Retina (tissue), 1 donor: ENCODE results near the gene CDH4.

Source experiments
- DNase-seq: peaks from one replicate; pipeline ENCODE4 v3.0.0-alpha.2; 2016

The CDH4 gene

DNA sequence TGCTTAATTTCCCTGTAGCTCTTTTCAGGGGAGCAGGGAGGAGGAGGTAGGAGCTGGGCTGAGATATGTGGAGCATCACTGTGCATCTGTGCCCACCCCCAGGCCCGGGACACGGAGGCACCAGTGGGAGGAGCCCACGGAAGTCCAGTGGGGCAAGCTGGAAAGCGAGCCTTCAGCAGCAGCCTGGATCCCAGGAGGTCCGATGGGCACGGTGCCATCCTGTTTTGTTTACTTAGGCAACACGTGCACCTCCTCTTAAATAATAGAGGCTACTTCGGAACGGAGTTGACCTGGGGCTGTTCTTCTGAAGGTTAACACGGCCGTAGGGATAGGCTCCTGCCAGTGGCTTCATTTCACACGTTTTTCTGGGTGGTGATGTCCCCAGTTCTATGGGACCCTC is 51.6 kb downstream of the CDH4 start:
- no peak for DNase-seq

DNA sequence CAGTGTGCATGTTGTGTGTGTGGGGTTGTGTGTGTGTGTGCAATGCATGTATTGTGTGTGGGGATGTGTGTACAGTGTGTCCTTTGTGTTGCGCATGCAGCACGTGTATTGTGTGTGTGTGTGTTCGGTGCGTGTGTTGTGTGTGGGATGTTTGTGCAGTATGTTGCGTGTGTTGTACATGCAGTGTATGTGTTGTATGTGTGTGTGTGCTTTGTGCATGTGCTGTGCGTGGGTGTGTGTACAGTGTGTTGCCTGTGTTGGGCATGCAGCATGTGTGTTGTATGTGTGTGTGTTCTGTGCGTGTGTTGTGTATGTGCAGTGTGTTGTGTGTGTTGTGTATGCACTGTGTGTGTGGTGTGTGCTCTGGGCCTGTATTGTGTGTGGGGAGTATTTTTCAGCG is 52.7 kb downstream of the CDH4 start:
- DNase-seq, result no peak

DNA sequence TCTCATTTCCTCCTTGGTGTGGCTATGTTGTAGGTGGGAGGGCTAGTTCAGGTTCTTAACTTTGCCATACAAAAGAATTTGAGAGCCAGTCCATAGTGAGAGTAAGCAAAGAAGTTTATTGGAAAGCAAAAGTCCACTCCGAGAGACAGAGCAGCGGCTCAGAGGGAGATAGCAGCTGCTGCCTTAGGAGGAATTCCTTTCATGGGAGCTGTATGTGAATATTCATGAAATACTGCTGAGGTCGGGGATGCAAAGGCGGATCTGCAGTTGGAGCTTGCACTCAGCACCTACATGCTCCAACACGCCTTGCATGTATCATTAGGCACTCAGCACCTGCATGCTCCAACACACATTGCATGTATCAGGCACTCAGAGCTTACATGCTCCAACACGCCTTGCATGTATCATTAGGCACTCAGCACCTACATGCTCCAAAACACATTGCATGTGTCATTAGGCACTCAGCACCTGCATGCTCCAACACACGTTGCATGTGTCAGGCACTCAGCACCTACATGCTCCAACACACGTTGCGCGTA is 54.9 kb downstream of the CDH4 start:
- DNase-seq, result no peak

DNA sequence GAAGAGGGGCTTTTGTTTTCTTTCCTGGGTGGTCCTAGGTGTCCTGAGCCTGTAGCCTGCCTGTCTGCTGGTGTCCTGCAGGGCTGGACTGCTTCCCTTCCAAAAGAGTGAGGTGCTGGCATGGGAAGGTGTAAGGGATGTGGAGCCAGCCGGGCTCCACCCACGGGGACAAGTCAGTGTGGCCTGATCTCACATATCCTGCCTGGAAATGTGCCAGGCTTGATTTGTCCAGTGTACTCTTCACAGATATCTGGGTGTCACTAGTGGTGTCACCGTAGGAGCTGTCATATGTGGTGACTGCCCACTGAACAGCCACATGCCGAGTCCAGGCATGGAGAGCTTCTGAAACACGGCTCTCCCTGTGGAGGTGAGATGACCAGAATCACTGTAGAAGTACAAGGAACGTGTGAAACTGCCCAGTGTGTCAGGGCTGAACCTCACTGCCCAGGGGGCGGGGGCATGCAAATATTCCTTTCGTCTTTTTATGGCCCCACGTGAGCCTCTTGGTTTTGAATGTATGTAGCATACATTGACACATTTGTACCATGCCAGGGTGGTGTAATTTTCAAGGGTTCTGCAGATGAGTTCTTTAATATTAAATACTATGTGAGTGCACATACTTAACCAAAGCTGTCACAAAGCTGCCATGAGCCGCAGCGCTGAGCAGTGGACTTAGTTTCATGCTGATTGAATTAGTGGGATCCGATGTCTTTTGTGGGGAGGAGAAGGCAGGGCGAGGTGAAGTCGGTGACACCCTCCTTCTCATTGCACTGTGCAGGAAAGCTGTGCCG is 55.8 kb downstream of the CDH4 start:
- DNase-seq, result no peak

DNA sequence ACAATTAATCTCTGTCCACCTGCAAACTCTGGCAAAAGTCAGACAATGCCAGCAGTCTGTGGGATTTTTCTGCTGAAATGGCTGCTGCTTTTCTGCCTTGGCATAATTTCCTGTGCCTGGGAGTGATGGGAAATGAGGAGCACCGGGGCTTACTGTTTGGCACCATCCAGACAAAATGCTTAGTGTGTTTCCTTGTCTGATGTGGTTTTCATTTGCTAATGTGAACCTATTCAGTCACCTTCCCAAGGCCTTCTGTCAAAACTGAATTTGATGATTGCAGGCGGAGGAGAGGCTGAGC is 56.4 kb downstream of the CDH4 start:
- DNase-seq, result no peak

DNA sequence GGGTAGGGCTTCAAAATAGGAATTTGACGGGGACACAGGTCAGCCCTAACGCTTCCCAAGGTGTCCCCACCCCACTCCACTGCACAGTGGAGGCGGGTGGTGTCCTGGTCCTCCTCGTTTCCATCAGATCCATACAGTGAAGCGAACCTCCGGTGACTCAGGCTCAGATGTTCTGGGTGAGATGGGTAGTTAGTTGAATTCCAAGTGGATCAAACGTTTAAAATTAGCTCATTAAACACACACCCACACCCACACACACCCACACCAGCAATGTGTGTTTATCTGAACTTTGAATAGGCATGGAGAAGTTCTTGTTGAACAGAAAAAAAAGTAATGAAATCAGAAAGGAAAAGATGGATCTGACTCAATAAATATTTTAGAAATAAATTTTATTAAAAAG is 58.9 kb downstream of the CDH4 start:
- no peak for DNase-seq

DNA sequence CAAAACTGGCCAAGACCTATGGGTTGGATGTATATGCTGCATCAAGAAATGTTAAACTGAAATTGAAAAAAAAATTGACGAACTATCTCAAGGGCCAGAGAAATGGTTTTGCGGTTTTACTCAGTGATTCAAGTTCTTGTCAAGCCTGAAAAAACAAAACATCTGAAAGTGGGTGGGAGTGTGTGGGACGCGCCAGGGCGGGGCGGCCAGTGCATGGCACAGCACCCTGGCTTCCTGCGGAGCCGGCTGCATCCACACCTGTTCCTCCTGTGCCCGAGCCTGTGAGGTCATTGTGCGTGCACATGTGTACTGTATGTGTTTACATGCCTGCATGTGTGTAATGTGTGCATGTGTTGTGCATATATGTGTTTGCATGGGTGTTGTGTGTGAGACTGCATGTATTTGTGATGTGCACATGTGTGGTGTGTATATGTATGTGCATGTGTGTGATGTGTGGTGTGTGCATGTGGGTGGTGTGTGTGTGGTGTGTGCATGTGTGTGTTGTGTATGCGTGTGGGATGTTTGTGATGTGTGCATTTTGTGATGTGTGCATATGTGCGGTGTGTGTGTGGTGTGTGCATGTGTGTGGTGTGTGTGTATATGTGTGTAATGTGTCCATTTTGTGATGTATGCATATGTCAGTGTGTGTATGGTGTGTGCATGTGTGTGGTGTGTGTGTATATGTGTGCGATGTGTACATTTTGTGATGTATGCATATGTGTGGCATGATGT is 59.8 kb downstream of the CDH4 start:
- no peak for DNase-seq

DNA sequence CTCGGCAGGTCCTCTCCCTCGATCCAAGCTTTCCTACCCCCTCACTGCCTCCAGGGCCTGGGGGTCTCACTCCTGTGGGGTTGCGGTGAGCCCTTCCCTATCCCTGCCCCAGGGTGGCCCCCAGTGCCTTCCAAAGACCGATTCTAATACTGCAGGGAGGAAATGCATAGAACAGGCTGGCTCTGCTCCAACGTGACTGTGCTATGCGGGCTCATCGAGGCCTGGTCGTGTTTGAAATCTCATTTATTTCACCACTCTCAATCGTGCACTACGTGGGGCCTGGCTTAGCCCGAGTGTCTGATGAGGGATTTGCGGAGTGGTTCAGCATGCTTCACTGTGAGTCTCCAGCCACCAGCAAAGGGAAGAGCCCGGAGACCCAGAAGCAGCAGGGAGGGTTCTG is 60.9 kb downstream of the CDH4 start:
- DNase-seq, result no peak

DNA sequence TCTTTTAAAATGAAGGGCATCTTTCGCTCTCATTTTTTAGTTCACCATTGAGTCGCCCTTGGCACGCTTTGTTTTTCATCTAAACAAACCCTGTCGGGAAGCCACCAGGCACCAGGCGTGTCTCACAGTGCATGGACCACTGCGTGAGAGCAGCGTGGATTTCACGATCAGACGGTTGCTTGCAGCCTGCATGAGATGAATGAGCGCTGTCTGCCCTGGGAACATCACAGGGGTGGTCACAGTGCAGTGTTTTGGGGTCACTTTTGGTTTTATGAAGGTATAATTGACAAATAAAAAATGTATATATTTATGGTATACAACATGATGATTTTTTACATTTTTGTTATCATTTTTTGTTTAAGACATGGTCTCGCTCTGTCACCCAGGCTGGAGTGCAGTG is 61.3 kb downstream of the CDH4 start:
- DNase-seq, result no peak

DNA sequence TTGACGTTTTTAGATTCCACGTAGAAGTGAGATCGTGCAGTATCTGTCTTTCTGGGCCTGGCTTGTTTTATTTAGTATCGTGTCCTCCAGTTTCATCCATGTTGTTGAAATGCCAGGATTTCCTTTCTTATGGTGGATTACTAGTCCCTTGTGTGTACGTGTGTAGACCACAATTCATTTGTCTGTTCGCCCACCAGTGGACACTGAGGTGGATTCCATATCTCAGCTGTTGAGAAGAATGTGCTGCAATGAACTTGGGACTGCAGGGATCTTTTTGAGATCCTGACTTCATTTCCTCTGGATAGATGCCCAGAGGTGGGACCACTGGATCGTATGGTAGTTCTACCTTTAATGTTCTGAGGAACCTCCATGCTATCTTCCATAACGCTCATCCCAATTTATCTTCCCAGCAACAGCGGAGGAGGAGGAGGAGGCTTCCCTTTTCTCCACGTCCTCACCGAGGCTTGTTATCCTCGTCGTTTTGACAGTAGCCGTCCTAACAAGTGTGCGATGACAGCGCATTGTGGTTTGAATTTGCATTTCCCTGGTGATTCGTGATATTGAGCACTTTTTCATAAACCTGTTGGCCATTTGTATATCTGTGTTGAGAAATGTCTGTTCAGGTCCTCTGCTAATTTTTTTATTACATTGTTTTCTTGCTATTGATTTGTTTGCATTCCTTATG is 62.4 kb downstream of the CDH4 start:
- DNase-seq, result no peak

DNA sequence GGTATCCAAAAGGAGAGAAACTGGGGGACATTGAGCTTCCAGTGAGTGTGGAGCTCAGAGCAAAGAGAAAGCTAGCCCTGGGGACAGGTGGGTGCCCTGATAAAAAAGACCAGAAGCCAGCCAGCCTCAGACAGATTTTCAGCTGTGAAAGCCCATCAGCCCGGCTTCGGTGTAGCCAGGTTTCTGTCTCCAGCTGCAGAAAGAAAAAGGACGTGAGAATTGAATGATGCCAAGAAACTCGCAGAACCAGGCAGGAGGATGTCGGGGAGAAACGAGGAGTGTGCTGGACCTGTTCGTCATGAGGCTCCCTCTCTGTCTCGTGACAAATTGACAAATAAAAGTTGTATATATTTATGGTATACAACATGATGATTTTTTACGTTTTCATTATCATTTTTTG is 63.3 kb downstream of the CDH4 start:
- no peak for DNase-seq

DNA sequence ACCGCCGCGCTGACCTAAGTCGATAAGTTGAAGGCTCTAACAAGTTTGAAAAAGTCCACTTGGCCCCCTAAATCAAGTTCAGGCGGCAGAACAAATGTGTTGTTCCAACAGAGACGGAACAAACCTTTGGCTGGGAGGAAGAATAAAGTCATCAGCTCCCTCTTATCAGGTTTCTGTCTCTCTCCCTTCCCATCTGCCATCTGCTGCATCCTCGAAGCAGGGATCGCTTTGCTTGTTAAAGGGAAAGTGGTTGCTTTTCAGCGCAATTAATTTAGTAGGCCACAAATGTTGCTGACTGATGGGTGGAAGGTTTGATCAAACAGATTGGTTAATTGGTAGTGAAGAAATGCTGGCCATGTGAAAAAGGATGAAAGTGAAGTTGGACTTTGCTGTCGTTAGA is 64.3 kb downstream of the CDH4 start:
- DNase-seq, result peak; percentile 62

DNA sequence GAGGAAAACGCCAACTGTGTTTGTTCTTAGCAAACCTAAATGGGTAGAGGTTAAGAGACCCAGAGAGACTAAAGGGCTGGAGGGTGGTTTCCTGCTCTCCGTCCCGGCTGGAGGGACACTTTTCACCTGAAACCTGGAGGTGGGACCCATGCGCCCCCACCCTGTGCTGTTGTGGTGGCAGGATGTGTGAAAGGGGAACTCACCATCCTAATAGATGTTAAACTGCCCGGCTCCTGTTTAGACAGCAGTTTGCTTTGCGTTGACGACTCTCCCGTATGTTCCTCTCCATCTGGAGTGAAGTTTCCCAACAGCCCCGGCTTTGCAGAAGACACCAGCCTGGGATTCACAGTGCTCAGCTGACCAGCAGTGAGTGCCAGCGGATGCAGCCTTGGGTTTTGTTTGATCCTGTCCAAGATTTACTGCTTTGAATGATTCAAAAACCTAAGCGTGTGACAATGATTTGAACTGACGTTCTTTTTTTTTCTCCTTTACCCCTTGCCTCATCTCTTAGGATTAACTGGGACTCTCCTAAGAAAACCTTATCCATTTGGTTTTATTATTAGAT is 66.0 kb downstream of the CDH4 start:
- peak; percentile 68 for DNase-seq

DNA sequence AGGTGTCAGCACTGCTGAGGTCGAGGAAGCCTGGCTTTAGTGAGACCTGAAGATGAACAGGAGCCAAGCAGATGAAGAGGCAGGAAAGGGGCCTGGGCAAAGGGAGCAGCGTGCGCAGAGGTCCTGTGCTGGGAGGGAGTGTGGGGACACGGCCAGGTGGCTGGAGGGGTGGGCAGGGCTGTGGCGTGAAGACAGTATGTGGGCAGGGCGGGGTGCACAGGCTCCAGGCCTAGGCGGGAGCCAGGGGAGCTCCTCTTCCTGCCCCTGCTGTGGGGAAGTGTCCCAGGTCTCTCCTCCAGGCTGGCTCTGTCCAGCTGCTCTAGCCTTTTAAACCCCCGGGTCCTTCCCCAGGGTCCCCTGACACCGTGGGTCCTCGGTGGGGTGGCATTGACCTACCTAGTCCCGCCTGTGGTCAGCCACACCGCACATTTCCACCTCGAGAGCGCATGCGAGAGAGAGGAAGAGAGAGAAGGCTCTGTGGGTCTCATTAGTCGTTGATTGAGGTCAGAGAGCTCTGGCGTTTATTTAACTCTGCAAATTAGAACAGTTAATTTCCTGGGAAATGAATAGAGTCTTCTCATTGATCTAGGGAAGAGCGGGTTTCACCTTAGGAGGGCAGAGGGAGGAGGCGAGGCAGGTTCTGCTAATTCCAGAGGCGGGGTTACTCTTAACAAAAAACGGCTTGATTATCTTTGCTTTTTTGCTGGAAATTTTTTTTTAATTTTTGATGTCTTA is 68.8 kb downstream of the CDH4 start:
- no peak for DNase-seq

DNA sequence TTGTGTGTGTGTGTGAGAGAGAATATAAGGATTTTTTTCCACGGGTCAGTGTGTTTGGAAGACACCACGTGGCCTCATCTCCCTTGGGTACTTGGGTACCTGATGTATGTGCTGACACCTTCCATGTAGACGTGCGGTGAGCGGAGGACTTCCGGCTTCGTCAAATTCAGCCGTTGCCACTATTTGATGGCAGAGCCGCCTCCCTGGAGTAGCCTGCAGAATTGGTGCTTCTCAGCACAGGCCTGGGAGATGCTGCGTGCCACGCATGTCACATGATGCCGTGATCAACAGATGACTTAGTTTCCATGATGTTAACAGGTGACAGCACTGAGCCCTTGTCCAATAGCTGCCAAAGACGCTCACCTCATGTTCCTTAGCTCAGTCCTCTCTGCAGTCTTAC is 69.4 kb downstream of the CDH4 start:
- no peak for DNase-seq

DNA sequence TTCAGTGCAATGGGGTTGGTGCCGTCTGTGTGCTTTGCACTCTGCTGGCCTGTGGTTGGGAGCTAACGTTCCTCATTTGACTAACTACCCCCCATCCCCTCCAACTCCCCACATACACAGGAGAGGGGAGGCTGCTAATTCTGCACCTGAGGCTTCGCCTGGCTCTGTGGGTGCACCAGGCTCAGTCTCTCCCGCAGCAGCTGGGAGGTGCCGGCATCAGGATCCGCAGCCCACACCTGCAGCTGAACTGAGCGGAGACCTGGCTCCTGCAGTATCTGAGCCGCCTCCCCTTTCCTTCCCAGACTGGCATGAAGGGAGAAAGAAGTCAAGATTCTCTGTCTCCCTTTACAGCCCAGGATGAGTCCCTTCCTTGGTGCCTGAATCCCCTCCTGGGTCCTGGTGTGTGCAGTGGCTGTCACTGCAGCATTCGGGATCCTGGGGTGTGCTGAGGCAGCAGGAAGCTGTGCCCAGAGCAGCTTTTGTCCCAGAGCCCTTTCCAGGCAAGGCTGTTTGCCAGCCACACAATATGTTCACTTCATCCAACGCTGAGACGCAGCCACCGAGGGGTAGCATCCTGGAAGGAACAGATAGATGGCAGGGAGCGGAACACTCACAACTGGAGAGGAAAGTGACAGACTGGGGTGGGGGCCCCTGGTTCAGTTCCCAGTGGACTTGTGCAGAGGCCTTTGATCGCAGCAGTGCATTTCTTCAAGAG is 70.2 kb downstream of the CDH4 start:
- DNase-seq, result no peak

DNA sequence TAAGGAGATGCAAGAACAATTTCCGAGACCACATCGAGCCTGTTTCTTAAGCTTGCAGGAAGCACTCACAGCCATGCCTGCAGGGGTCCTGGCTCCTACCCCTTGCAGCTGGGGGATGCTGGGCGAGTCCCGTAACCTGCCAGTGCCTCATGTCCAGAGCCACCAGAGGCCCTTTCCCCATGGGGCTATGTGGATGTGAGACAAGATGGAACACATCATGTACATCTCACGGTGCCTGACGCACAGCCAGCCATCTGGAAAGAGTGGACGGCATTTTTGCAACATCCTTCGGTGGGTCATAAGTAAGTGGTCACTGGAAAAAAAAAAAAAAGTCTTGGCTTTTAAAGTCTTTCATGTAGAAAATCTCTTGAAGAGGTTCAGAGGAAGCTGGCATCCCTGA is 72.8 kb downstream of the CDH4 start:
- no peak for DNase-seq

DNA sequence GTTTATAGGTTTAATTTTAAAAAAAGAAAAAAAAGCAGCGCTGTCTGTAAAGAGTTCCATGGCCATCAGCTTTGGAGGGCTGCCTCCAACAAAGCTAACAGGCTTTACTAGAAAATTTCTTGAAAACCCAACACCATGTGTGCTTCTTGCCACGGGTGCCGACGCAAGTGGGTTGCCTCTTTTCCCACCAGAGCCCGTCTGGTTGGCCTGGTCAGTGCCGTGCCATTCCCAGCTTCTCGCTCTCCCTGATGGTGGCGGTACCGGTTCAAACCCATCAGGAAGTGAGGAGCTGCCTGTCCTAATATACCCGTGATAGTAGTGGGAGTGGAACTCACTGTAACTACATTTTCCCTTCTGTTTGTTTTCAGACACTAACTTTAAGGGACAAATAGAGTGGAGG is 73.7 kb downstream of the CDH4 start:
- no peak for DNase-seq

DNA sequence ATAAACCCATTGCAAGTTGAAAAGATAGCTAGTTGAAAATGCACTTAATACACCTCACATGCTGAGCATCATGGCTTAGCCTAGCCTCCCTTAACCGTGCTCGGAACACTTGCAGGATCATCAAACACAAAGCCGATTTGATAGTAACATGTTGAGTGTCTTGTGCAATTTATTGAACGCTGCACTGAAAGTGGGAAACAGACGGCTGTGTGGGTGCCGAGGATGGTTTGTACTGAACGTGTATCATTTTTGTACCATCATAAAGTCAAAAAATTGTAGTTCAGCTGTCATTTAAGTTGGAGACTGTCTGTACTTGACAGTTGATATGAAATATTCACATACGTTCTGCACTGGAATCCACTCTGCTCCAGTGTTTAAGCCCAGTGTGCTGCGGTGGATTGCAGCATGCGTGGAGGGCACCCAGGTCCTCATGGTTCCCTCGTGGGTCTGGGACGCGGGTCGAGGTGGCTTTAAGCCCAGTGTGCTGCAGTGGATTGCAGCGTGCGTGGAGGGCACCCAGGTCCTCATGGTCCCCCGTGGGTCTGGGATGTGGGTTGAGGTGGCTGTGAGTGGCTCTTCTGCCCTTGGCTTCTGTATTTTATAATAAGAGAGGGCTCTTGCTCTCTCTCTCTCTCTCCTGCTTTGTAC is 77.0 kb downstream of the CDH4 start:
- no peak for DNase-seq

DNA sequence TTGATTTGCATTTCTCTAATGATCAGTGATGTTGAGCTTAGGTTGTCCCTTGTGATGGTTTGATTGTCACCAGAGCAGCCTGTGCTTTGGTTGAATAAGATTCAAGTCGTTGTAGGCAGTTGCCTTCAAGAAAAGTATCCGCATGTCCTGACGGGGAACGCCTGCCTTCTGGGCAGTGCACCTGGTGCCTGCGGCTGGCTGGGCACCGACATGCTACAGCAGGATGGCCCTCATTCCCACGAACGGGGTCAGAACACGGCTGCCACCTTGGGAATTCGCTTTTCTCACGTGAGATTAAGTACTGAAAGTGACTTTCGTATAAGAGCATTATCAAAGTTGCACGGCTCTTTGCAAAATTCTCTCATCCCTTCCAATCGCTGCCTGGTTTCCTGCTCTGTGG is 78.4 kb downstream of the CDH4 start:
- no peak for DNase-seq

DNA sequence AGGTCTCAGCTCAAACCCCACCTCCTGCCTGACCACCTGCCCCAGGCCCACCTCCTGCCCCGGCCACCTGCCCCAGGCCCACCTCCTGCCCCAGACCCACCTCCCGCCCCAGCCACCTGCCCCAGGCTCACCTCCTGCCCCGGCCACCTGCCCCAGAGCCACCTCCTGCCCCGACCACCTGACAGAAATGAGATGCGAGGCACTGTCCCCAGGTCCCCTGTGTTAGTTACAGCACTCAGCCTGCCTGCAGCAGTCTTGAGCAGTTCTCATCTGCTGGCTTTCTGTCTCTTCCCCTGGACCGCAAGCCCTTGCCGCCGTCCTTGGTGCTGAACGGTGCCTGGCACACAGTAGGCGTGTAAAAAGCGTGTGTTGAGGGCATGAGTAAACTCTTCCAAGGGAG is 79.5 kb downstream of the CDH4 start:
- DNase-seq, result no peak
